HepG2 (cell line): Measurements from ENCODE around the gene C1orf50. TPM values are rescaled to one million over a fixed set of nuclear protein-coding genes. Genes with fewer than 3 reads are reported as not detected.
A peak's percentile ranks its signal among the peaks of the same experiment; 100 is the strongest.

Experiments used
- AGO2 ChIP-seq: fragments of 200-400 bp; formaldehyde crosslinking; optimal IDR thresholded peaks from 2 replicates; pipeline ENCODE3; 2017; ENCODE audit warnings: mild to moderate bottlenecking, low read depth, low read length, moderate library complexity
- BCL6 ChIP-seq: IDR thresholded peaks from 2 replicates; pipeline ENCODE4 v1.6.1; 2016; ENCODE audit warnings: missing genetic modification reagents, missing compliant biosample characterization
- JARID2 ChIP-seq: sonication (generic); formaldehyde crosslinking; IDR thresholded peaks from 2 replicates; pipeline ENCODE4 v1.8.1; 2023; ENCODE audit warnings: missing genetic modification reagents, inconsistent platforms; ENCODE audit not compliant: insufficient replicate concordance
- KDM5B ChIP-seq: sonication (generic); formaldehyde crosslinking; IDR thresholded peaks from 2 replicates; pipeline ENCODE4 v1.4.0; 2020; ENCODE audit warnings: missing genetic modification reagents, mild to moderate bottlenecking, borderline replicate concordance
- KLF11 ChIP-seq: IDR thresholded peaks from 2 replicates; pipeline ENCODE4 v1.6.1; 2016; ENCODE audit warnings: missing compliant biosample characterization
- MATR3 ChIP-seq: sonication (generic); formaldehyde crosslinking; IDR thresholded peaks from 2 replicates; pipeline ENCODE4 v1.4.0; 2020; ENCODE audit warnings: missing genetic modification reagents
- NR2C2 ChIP-seq: sonication (generic); formaldehyde crosslinking; IDR thresholded peaks from 2 replicates; pipeline ENCODE4 v1.4.0; 2020; ENCODE audit warnings: missing genetic modification reagents, mild to moderate bottlenecking, moderate library complexity, borderline replicate concordance
- ZBTB7B ChIP-seq: sonication (generic); formaldehyde crosslinking; IDR thresholded peaks from 2 replicates; pipeline ENCODE4 v1.4.0; 2020; ENCODE audit warnings: missing genetic modification reagents
- ZNF124 ChIP-seq: sonication (generic); formaldehyde crosslinking; IDR thresholded peaks from 2 replicates; pipeline ENCODE4 v1.4.0; 2020; ENCODE audit warnings: missing genetic modification reagents
- ZNF7 ChIP-seq: IDR thresholded peaks from 2 replicates; pipeline ENCODE4 v1.6.1; 2016; ENCODE audit warnings: missing biosample characterization, missing genetic modification reagents
- ZNF788 ChIP-seq: sonication (generic); formaldehyde crosslinking; IDR thresholded peaks from 2 replicates; pipeline ENCODE4 v1.5.0; 2020; ENCODE audit warnings: mild to moderate bottlenecking, missing genetic modification reagents, borderline replicate concordance
- ZSCAN21 ChIP-seq: sonication (generic); formaldehyde crosslinking; IDR thresholded peaks from 2 replicates; pipeline ENCODE4 v1.8.0; 2022; ENCODE audit warnings: mild to moderate bottlenecking, missing genetic modification reagents, moderate library complexity, borderline replicate concordance
- polyA plus RNA-seq, 8 experiments: library from polyadenylated mRNA; depleted of rRNA in 3 of 8; stranded (reverse) in 7 of 8; unstranded in 1 of 8; fragments of >200 nt; fragmentation: Illumina TruSeq in 4 of 8; extraction: Trizol in 4 of 8; gene quantifications; 2 replicates each; pipeline versions ENCODE4 v1.2.1 to v1.2.3, GENCODE V29; 2011 to 2016; ENCODE audit warnings: low read depth in 4 of 8, missing spikeins in 1 of 8, mixed read lengths in 1 of 8; ENCODE audit not compliant: insufficient read depth in 1 of 8
- total RNA-seq, 5 experiments: library from RNA; depleted of rRNA; stranded (reverse); fragments of >200 nt; fragmentation: Illumina TruSeq; extraction: Trizol; gene quantifications; 2 replicates each; pipeline ENCODE4 v1.2.3, GENCODE V29; 2016; ENCODE audit warnings: low read depth in 1 of 5
- TF ChIP-seq, protein P1 (sequence below): sonication (generic); formaldehyde crosslinking; IDR thresholded peaks from 2 replicates; pipeline ENCODE4 v1.4.0; 2020; ENCODE audit warnings: missing genetic modification reagents, mild to moderate bottlenecking, borderline replicate concordance
- TF ChIP-seq, protein P2 (sequence below): sonication (generic); formaldehyde crosslinking; IDR thresholded peaks from 2 replicates; pipeline ENCODE4 v1.4.0; 2020; ENCODE audit warnings: mild to moderate bottlenecking, missing genetic modification reagents
- TF ChIP-seq, protein P3 (sequence below): sonication (generic); formaldehyde crosslinking; IDR thresholded peaks from 2 replicates; pipeline ENCODE4 v1.8.1; 2023; ENCODE audit warnings: mild to moderate bottlenecking, missing genetic modification reagents, borderline replicate concordance
- TF ChIP-seq, protein P4 (sequence below): IDR thresholded peaks from 2 replicates; pipeline ENCODE4 v1.6.1; 2012; ENCODE audit warnings: inconsistent platforms
- TF ChIP-seq, protein P5 (sequence below): sonication (generic); formaldehyde crosslinking; IDR thresholded peaks from 2 replicates; pipeline ENCODE4 v1.5.0; 2020; ENCODE audit warnings: mild to moderate bottlenecking, missing genetic modification reagents, borderline replicate concordance

C1orf50 gene
- total and polyA plus RNA-seq, 2 of the 13 experiments (the other 11 are each of a cell fraction or from before 2014, with no cell fraction given): 4.3 to 4.8 TPM

DNA sequence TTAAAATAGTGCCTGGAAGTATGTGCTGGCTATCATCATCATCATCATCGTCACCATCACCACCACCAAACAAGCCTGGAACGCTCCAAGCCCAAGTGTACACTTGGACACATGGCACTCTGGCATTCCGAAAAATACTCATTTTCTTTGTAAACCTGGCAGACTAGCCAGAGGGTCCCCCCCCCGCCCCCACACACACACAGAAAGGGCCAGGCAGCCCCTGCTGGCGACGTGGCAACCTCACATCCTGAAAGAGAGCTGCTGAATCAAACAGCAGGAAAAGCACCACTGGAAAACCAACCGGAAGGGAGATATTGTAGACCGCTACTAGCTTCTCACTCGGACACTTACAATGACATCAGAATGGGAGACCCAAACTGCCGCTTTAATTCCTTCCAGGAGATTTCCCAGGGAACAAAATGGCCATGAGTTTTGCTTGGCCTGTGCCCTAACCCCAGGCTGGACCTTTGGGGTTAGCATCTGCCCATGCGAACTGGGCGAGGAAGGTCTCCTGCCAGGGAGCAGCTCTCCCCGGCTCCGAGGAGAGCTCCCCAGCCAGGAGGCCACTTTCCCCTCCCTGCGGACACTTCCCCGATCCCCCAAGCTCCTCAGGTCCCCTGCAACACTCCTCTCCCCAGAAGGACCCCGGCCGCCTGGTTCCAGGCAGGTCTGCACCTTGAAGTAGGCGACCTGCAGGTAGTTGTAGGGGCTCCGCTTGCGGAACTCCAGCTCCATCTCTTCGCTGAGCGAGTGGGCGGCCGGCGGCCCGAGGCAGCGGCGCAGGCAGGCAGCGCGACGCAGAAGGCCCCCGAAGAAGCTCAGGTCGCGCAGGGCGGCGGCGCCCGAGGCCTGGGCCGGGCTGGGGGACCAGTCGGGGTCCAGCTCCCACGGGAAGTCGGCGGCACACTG is 963 bp upstream of the C1orf50 start (continued):
- TF ChIP-seq, protein P1, sequence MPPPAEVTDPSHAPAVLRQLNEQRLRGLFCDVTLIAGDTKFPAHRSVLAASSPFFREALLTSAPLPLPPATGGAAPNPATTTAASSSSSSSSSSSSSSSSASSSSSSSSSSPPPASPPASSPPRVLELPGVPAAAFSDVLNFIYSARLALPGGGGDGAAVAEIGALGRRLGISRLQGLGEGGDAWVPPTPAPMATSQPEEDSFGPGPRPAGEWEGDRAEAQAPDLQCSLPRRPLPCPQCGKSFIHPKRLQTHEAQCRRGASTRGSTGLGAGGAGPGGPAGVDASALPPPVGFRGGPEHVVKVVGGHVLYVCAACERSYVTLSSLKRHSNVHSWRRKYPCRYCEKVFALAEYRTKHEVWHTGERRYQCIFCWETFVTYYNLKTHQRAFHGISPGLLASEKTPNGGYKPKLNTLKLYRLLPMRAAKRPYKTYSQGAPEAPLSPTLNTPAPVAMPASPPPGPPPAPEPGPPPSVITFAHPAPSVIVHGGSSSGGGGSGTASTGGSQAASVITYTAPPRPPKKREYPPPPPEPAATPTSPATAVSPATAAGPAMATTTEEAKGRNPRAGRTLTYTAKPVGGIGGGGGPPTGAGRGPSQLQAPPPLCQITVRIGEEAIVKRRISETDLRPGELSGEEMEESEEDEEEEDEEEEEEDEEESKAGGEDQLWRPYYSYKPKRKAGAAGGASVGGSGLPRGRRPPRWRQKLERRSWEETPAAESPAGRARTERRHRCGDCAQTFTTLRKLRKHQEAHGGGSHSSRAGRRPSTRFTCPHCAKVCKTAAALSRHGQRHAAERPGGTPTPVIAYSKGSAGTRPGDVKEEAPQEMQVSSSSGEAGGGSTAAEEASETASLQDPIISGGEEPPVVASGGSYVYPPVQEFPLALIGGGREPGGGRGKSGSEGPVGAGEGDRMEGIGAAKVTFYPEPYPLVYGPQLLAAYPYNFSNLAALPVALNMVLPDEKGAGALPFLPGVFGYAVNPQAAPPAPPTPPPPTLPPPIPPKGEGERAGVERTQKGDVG (CRISPR knock-in tag): no peak
- TF ChIP-seq, protein P2, sequence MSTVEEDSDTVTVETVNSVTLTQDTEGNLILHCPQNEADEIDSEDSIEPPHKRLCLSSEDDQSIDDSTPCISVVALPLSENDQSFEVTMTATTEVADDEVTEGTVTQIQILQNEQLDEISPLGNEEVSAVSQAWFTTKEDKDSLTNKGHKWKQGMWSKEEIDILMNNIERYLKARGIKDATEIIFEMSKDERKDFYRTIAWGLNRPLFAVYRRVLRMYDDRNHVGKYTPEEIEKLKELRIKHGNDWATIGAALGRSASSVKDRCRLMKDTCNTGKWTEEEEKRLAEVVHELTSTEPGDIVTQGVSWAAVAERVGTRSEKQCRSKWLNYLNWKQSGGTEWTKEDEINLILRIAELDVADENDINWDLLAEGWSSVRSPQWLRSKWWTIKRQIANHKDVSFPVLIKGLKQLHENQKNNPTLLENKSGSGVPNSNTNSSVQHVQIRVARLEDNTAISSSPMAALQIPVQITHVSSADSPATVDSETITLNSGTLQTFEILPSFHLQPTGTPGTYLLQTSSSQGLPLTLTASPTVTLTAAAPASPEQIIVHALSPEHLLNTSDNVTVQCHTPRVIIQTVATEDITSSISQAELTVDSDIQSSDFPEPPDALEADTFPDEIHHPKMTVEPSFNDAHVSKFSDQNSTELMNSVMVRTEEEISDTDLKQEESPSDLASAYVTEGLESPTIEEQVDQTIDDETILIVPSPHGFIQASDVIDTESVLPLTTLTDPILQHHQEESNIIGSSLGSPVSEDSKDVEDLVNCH: no peak
- 0 out of 2 replicates have a peak, but pooled peaks have one; percentile 54 for TF ChIP-seq ZNF124 (CRISPR knock-in tag)
- TF ChIP-seq, protein P3, sequence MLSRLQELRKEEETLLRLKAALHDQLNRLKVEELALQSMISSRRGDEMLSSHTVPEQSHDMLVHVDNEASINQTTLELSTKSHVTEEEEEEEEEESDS (CRISPR knock-in tag): 0 out of 2 replicates have a peak, but pooled peaks have one; percentile 67
- no peak for TF ChIP-seq JARID2
- TF ChIP-seq AGO2: peak; percentile 54
- TF ChIP-seq ZSCAN21 (CRISPR knock-in tag): no peak
- TF ChIP-seq KLF11 (CRISPR knock-in tag): no peak
- no peak for TF ChIP-seq MATR3
- 0 out of 2 replicates have a peak, but pooled peaks have one; percentile 38 for TF ChIP-seq ZBTB7B (CRISPR knock-in tag)
- no peak for TF ChIP-seq ZNF7 (CRISPR knock-in tag)
- TF ChIP-seq NR2C2 (CRISPR knock-in tag): no peak
- TF ChIP-seq KDM5B: 0 out of 2 replicates have a peak, but pooled peaks have one; percentile 21
- 0 out of 2 replicates have a peak, but pooled peaks have one; percentile 45 for TF ChIP-seq ZNF788 (CRISPR knock-in tag)
- TF ChIP-seq, protein P4, sequence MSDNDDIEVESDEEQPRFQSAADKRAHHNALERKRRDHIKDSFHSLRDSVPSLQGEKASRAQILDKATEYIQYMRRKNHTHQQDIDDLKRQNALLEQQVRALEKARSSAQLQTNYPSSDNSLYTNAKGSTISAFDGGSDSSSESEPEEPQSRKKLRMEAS: peak; percentile 26; the same call in 1 of the 2 replicates
- TF ChIP-seq BCL6 (CRISPR knock-in tag): 0 out of 2 replicates have a peak, but pooled peaks have one; percentile 19
- TF ChIP-seq, protein P5, sequence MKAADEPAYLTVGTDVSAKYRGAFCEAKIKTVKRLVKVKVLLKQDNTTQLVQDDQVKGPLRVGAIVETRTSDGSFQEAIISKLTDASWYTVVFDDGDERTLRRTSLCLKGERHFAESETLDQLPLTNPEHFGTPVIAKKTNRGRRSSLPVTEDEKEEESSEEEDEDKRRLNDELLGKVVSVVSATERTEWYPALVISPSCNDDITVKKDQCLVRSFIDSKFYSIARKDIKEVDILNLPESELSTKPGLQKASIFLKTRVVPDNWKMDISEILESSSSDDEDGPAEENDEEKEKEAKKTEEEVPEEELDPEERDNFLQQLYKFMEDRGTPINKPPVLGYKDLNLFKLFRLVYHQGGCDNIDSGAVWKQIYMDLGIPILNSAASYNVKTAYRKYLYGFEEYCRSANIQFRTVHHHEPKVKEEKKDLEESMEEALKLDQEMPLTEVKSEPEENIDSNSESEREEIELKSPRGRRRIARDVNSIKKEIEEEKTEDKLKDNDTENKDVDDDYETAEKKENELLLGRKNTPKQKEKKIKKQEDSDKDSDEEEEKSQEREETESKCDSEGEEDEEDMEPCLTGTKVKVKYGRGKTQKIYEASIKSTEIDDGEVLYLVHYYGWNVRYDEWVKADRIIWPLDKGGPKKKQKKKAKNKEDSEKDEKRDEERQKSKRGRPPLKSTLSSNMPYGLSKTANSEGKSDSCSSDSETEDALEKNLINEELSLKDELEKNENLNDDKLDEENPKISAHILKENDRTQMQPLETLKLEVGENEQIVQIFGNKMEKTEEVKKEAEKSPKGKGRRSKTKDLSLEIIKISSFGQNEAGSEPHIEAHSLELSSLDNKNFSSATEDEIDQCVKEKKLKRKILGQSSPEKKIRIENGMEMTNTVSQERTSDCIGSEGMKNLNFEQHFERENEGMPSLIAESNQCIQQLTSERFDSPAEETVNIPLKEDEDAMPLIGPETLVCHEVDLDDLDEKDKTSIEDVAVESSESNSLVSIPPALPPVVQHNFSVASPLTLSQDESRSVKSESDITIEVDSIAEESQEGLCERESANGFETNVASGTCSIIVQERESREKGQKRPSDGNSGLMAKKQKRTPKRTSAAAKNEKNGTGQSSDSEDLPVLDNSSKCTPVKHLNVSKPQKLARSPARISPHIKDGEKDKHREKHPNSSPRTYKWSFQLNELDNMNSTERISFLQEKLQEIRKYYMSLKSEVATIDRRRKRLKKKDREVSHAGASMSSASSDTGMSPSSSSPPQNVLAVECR: no peak; the same call in 1 of the 2 replicates
